ENCODE results near the gene ASCL5.

- no peak for TF ChIP-seq CTCF (IDR thresholded peaks at IDR 0.05; ENCODE audit: low read depth, low read length, poor library complexity, severe bottlenecking)
- no peak for TF ChIP-seq EZH2phosphoT487 (IDR thresholded peaks at IDR 0.05; ENCODE audit: borderline replicate concordance, low read length)
These were observed 49.2 kb downstream of the ASCL5 start for GRCh38 chr1:201077736-201078135.
